GM10266 (cell line): ENCODE measurements around the gene EVL.

Source experiments
- DNase-seq: peaks from one replicate; pipeline ENCODE4 v3.0.0; 2012; ENCODE audit errors: extremely low spot score
- CTCF ChIP-seq: IDR thresholded peaks from 2 replicates; pipeline ENCODE4 v1.5.1; 2012; ENCODE audit warnings: mild to moderate bottlenecking, low read depth; ENCODE audit not compliant: control insufficient read depth, insufficient read depth; ENCODE audit errors: missing control alignments

Gene EVL

GRCh38 chr14:100096656-100097055 lies 31.4 kb downstream of the EVL start:
- no peak for TF ChIP-seq CTCF
- no peak for DNase-seq

GRCh38 chr14:100098171-100098570 lies 32.9 kb downstream of the EVL start:
- TF ChIP-seq CTCF, result no peak
- no peak for DNase-seq

- TF ChIP-seq CTCF, result no peak
These were observed 34.9 kb downstream of the EVL start for GRCh38 chr14:100100032-100100703.

GRCh38 chr14:100102156-100102785 lies 37.0 kb downstream of the EVL start:
- no peak for TF ChIP-seq CTCF
- no peak for DNase-seq

More at GRCh38 chr14:100100032-100100703, 34.9 kb downstream of the EVL start:
- DNase-seq, result no peak

- no peak for TF ChIP-seq CTCF
These were observed 38.2 kb downstream of the EVL start for GRCh38 chr14:100103250-100104005.

GRCh38 chr14:100104006-100104352 lies 38.8 kb downstream of the EVL start:
- no peak for DNase-seq
- no peak for TF ChIP-seq CTCF

More at GRCh38 chr14:100103250-100104005, 38.2 kb downstream of the EVL start:
- no peak for DNase-seq
